WTC11 (cell line): ENCODE data around the gene NNT. TPM values are rescaled to one million over a fixed set of nuclear protein-coding genes. Genes with fewer than 3 reads are reported as not detected.

Experiments
- ATAC-seq: fragments of 200-7000 bp; cut with Tn5 transposase; 2 replicates; pipeline ENCODE4 v1.10.0; 2021; ENCODE audit warnings: mild to moderate bottlenecking, moderate library complexity
- CTCF ChIA-PET: fragments of 300-600 bp; sonication (Branson Sonifier 250); formaldehyde crosslinking; loops from one replicate; lab custom pipeline; 2021; ENCODE audit warnings: antibody characterized with exemption; lab: Charles Lee
- POLR2A ChIA-PET: fragments of 350-600 bp; sonication (Branson Sonifier 250); formaldehyde crosslinking; loops from one replicate; lab custom pipeline; 2021; ENCODE audit warnings: antibody characterized with exemption; lab: Charles Lee
- DNase-seq: peaks from one replicate; pipeline ENCODE4 v3.0.0; 2021; ENCODE audit warnings: low spot score
- H3K27ac Mint-ChIP-seq: 2 replicates; pipeline ENCODE4 v1.8.0; 2021; ENCODE audit warnings: mixed read lengths
- H3K27me3 Mint-ChIP-seq: 2 replicates; pipeline ENCODE4 v1.8.0; 2021; ENCODE audit warnings: low read depth, mild to moderate bottlenecking, moderate library complexity, mixed read lengths
- H3K36me3 Mint-ChIP-seq: 2 replicates; pipeline ENCODE4 v1.8.0; 2021; ENCODE audit warnings: mixed read lengths
- H3K4me1 Mint-ChIP-seq: 2 replicates; pipeline ENCODE4 v1.8.0; 2022; ENCODE audit warnings: mixed read lengths
- H3K4me3 Mint-ChIP-seq: 2 replicates; pipeline ENCODE4 v1.8.0; 2021; ENCODE audit warnings: mild to moderate bottlenecking, moderate library complexity, mixed read lengths
- H3K9me3 Mint-ChIP-seq: 2 replicates; pipeline ENCODE4 v1.8.0; 2021; ENCODE audit warnings: mixed read lengths
- ATF3 ChIP-seq: sonication (generic); formaldehyde crosslinking; conservative IDR thresholded peaks from 2 replicates; pipeline ENCODE4 v1.8.1; 2022; ENCODE audit warnings: mild to moderate bottlenecking, missing genetic modification reagents
- MAX ChIP-seq: sonication (generic); formaldehyde crosslinking; IDR thresholded peaks from 2 replicates; pipeline ENCODE4 v1.8.0; 2022; ENCODE audit warnings: mild to moderate bottlenecking, missing genetic modification reagents
- NFATC4 ChIP-seq: fragments of 250-450 bp; sonication (Bioruptor Pico); IDR thresholded peaks from 2 replicates; pipeline ENCODE4 v1.9.0; 2021; ENCODE audit warnings: mild to moderate bottlenecking
- NR2C2 ChIP-seq: sonication (generic); formaldehyde crosslinking; IDR thresholded peaks from 2 replicates; pipeline ENCODE4 v1.8.0; 2022; ENCODE audit warnings: mild to moderate bottlenecking, missing genetic modification reagents
- OVOL2 ChIP-seq: fragments of 250-450 bp; sonication (Bioruptor Pico); IDR thresholded peaks from 2 replicates; pipeline ENCODE4 v1.9.0; 2021; ENCODE audit warnings: mild to moderate bottlenecking, borderline replicate concordance
- RELA ChIP-seq: sonication (generic); formaldehyde crosslinking; IDR thresholded peaks from 2 replicates; pipeline ENCODE4 v1.8.1; 2022; ENCODE audit warnings: missing genetic modification reagents, mild to moderate bottlenecking, borderline replicate concordance
- SMAD3 ChIP-seq: sonication (generic); formaldehyde crosslinking; IDR thresholded peaks from 2 replicates; pipeline ENCODE4 v1.8.0; 2022; ENCODE audit warnings: missing genetic modification reagents, mild to moderate bottlenecking, borderline replicate concordance
- ZBTB21 ChIP-seq: sonication (generic); formaldehyde crosslinking; IDR thresholded peaks from 2 replicates; pipeline ENCODE4 v1.8.1; 2023; ENCODE audit warnings: mild to moderate bottlenecking, missing genetic modification reagents, borderline replicate concordance
- ZNF232 ChIP-seq: sonication (generic); formaldehyde crosslinking; IDR thresholded peaks from 2 replicates; pipeline ENCODE4 v1.8.0; 2022; ENCODE audit warnings: mild to moderate bottlenecking, missing genetic modification reagents
- ZNF425 ChIP-seq: fragments of 250-450 bp; sonication (Bioruptor Pico); conservative IDR thresholded peaks from 2 replicates; pipeline ENCODE4 v1.9.0; 2021; ENCODE audit warnings: mild to moderate bottlenecking
- ZNF671 ChIP-seq: fragments of 250-450 bp; sonication (Bioruptor Pico); IDR thresholded peaks from 2 replicates; pipeline ENCODE4 v1.8.0; 2021; ENCODE audit warnings: mild to moderate bottlenecking
- ZSCAN18 ChIP-seq: fragments of 250-450 bp; sonication (Bioruptor Pico); IDR thresholded peaks from 2 replicates; pipeline ENCODE4 v2.1.2; 2022; ENCODE audit warnings: mild to moderate bottlenecking, moderate library complexity
- total RNA-seq: library from RNA; stranded (reverse); gene quantifications from 3 replicates; pipeline ENCODE4 v1.2.3, GENCODE V29; 2021
- TF ChIP-seq, protein P1 (sequence below): sonication (generic); formaldehyde crosslinking; IDR thresholded peaks from 2 replicates; pipeline ENCODE4 v1.8.1; 2023; ENCODE audit warnings: mild to moderate bottlenecking, missing genetic modification reagents, moderate library complexity
- TF ChIP-seq, protein P2 (sequence below): sonication (generic); formaldehyde crosslinking; IDR thresholded peaks from 2 replicates; pipeline ENCODE4 v1.8.0; 2023; ENCODE audit warnings: missing genetic modification reagents
- TF ChIP-seq, protein P3 (sequence below): sonication (generic); formaldehyde crosslinking; IDR thresholded peaks from 2 replicates; pipeline ENCODE4 v1.8.0; 2022; ENCODE audit warnings: mild to moderate bottlenecking, missing genetic modification reagents
- TF ChIP-seq, protein P4 (sequence below): sonication (generic); formaldehyde crosslinking; IDR thresholded peaks from 2 replicates; pipeline ENCODE4 v1.8.0; 2022; ENCODE audit warnings: mild to moderate bottlenecking, missing genetic modification reagents
- TF ChIP-seq, protein P5 (sequence below): sonication (generic); formaldehyde crosslinking; IDR thresholded peaks from 2 replicates; pipeline ENCODE4 v1.8.1; 2023; ENCODE audit warnings: mild to moderate bottlenecking, moderate library complexity, missing genetic modification reagents

NNT gene
- total RNA-seq, 1 experiment from 2014 or later, result 37.6 TPM

DNA sequence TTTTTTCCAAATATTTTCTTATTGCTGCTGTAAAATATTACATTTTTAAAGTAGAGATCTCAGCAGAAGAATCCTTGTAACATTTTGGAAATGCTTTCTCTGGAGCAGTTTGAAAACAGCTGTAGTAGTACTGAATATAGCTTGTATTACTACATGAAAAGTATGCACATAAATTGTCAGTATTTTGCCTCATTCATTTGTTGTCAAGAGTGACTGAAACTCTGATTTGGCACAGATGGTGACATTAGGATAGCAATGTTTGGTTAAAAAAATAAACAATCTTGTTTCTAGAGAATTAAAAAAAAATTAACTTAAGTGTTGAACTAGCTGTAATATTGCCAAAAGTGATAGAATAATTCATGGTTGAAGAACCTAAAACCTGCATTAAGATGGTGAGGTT lies 90.4 kb downstream of the NNT start:
- Mint-ChIP-seq H3K27me3 (no peaks in the 10 kb centered on the region), H3K9me3 (peaks cover 47% of the 10 kb centered on the region), H3K4me3 (no peak overlapping the region), H3K36me3 (peaks cover 44% of the 10 kb centered on the region), H3K27ac (no peak overlapping the region), H3K4me1 (no peaks in the 10 kb centered on the region)
- ChIA-PET POLR2A (no interaction called here), CTCF (no interaction called here)
- TF ChIP-seq SMAD3 (CRISPR knock-in tag) (no peak), ZBTB21 (CRISPR knock-in tag) (no peak), RELA (no peak), NFATC4 (CRISPR knock-in tag) (no peak), ZNF425 (CRISPR knock-in tag) (no peak), ZNF671 (CRISPR knock-in tag) (no peak), OVOL2 (CRISPR knock-in tag) (no peak), ZNF232 (CRISPR knock-in tag) (no peak), ZSCAN18 (CRISPR knock-in tag) (no peak), NR2C2 (CRISPR knock-in tag) (no peak), ATF3 (CRISPR knock-in tag) (no peak), MAX (CRISPR knock-in tag) (no peak)
- TF ChIP-seq, protein P1, sequence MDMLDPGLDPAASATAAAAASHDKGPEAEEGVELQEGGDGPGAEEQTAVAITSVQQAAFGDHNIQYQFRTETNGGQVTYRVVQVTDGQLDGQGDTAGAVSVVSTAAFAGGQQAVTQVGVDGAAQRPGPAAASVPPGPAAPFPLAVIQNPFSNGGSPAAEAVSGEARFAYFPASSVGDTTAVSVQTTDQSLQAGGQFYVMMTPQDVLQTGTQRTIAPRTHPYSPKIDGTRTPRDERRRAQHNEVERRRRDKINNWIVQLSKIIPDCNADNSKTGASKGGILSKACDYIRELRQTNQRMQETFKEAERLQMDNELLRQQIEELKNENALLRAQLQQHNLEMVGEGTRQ (CRISPR knock-in tag), result no peak
- TF ChIP-seq, protein P2, sequence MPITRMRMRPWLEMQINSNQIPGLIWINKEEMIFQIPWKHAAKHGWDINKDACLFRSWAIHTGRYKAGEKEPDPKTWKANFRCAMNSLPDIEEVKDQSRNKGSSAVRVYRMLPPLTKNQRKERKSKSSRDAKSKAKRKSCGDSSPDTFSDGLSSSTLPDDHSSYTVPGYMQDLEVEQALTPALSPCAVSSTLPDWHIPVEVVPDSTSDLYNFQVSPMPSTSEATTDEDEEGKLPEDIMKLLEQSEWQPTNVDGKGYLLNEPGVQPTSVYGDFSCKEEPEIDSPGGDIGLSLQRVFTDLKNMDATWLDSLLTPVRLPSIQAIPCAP (CRISPR knock-in tag), result no peak
- TF ChIP-seq, protein P3, sequence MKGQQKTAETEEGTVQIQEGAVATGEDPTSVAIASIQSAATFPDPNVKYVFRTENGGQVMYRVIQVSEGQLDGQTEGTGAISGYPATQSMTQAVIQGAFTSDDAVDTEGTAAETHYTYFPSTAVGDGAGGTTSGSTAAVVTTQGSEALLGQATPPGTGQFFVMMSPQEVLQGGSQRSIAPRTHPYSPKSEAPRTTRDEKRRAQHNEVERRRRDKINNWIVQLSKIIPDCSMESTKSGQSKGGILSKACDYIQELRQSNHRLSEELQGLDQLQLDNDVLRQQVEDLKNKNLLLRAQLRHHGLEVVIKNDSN (CRISPR knock-in tag), result no peak
- TF ChIP-seq, protein P4, sequence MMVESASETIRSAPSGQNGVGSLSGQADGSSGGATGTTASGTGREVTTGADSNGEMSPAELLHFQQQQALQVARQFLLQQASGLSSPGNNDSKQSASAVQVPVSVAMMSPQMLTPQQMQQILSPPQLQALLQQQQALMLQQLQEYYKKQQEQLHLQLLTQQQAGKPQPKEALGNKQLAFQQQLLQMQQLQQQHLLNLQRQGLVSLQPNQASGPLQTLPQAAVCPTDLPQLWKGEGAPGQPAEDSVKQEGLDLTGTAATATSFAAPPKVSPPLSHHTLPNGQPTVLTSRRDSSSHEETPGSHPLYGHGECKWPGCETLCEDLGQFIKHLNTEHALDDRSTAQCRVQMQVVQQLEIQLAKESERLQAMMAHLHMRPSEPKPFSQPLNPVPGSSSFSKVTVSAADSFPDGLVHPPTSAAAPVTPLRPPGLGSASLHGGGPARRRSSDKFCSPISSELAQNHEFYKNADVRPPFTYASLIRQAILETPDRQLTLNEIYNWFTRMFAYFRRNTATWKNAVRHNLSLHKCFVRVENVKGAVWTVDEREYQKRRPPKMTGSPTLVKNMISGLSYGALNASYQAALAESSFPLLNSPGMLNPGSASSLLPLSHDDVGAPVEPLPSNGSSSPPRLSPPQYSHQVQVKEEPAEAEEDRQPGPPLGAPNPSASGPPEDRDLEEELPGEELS (CRISPR knock-in tag), result no peak
- TF ChIP-seq, protein P5, sequence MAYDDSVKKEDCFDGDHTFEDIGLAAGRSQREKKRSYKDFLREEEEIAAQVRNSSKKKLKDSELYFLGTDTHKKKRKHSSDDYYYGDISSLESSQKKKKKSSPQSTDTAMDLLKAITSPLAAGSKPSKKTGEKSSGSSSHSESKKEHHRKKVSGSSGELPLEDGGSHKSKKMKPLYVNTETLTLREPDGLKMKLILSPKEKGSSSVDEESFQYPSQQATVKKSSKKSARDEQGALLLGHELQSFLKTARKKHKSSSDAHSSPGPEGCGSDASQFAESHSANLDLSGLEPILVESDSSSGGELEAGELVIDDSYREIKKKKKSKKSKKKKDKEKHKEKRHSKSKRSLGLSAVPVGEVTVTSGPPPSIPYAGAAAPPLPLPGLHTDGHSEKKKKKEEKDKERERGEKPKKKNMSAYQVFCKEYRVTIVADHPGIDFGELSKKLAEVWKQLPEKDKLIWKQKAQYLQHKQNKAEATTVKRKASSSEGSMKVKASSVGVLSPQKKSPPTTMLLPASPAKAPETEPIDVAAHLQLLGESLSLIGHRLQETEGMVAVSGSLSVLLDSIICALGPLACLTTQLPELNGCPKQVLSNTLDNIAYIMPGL (CRISPR knock-in tag), result no peak
- ATAC-seq (no peak), DNase-seq (no peak)
